HG02885 (cell line): ENCODE results near the gene ETDC.

Experiments used
- ATAC-seq: cut with Tn5 transposase; IDR thresholded peaks from one replicate; pipeline ENCODE4 v1.9.1; 2021; ENCODE audit warnings: mild to moderate bottlenecking; ENCODE audit not compliant: unreplicated experiment, poor library complexity

Gene ETDC

GRCh38 chrX:135345107-135345589 lies 35.9 kb downstream of the ETDC start:
- no peak for ATAC-seq

GRCh38 chrX:135346975-135347374 lies 37.7 kb downstream of the ETDC start:
- ATAC-seq = no peak

- no peak for ATAC-seq
Measured at GRCh38 chrX:135347381-135348016, 38.2 kb downstream of the ETDC start.

- ATAC-seq = no peak
Measured at GRCh38 chrX:135354288-135354687, 45.0 kb downstream of the ETDC start.
